ENCODE measurements around the gene ENAH. TPM values are rescaled to one million over a fixed set of nuclear protein-coding genes. Genes with fewer than 3 reads are reported as not detected.

ENAH gene
- polyA plus RNA-seq, 3 donors = 0.12 TPM; not detected in 2

- Mint-ChIP-seq H3K36me3 (no peaks in the 10 kb centered on the region), H3K9me3 (no peaks in the 10 kb centered on the region), H3K27ac (no peak overlapping the region), H3K4me1 (no peaks in the 10 kb centered on the region), H3K27me3 (ENCODE audit: low read depth in 3 of 3) (peaks cover 0 to 3% (median 2%) of the 10 kb centered on the region in 3 donors), H3K4me3 (no peak overlapping the region)
- no peak overlapping the region for H3K4me2 ChIP-seq (replicated peaks; ENCODE audit: extremely low read depth, low read length, poor library complexity, severe bottlenecking)
- no peak for TF ChIP-seq CTCF (IDR thresholded peaks at IDR 0.05)
- H2AFZ ChIP-seq (ENCODE audit: insufficient read depth, low read depth, low read length, poor library complexity, severe bottlenecking) = no peak overlapping the region
- H4K20me1 ChIP-seq (ENCODE audit: insufficient read depth, low read length) = no peaks in the 10 kb centered on the region
- no peak overlapping the region for H3K27ac ChIP-seq (ENCODE audit: low read depth in 1 of 2, low read length in 2 of 2)
- H3K4me3 ChIP-seq (replicated peaks in 1 of 3; ENCODE audit: low read depth in 2 of 3, low read length in 3 of 3) = no peak overlapping the region
- intact Hi-C loops (cut with micrococcal nuclease) = no loop called here
- no peak overlapping the region for H3K9ac ChIP-seq (ENCODE audit: insufficient read depth, low read length, poor library complexity, severe bottlenecking)
- no peaks in the 10 kb centered on the region for H3K4me1 ChIP-seq (ENCODE audit: control insufficient read depth in 1 of 2, insufficient read depth in 2 of 2, low read length in 2 of 2)
- no CpG with 5 or more reads among the region's 1 CpG for WGBS (ENCODE audit: insufficient coverage)
- peaks cover 0 to 2% of the 10 kb centered on the region in 2 donors for H3K27me3 ChIP-seq (ENCODE audit: control insufficient read depth in 2 of 2, insufficient read depth in 2 of 2, low read length in 2 of 2)
- H3K79me2 ChIP-seq (ENCODE audit: insufficient read depth, low read length) = no peaks in the 10 kb centered on the region
- no peaks in the 10 kb centered on the region for H3K36me3 ChIP-seq (replicated peaks in 1 of 2; ENCODE audit: control insufficient read depth in 1 of 2, insufficient read depth in 2 of 2, low read length in 2 of 2)
- DNase-seq = no peak
- no peaks in the 10 kb centered on the region for H3K9me3 ChIP-seq (replicated peaks in 1 of 2; ENCODE audit: control insufficient read depth in 1 of 2, insufficient read depth in 1 of 2, low read length in 2 of 2)
Measured at GRCh38 chr1:225533238-225533637, 119.7 kb downstream of the ENAH start.

- intact Hi-C loops (cut with micrococcal nuclease) = no loop called here
- TF ChIP-seq CTCF (IDR thresholded peaks at IDR 0.05) = no peak
- H3K27me3 ChIP-seq (ENCODE audit: control insufficient read depth in 2 of 2, insufficient read depth in 2 of 2, low read length in 2 of 2) = peaks cover 0 to 2% of the 10 kb centered on the region in 2 donors
- H3K9me3 ChIP-seq (replicated peaks in 1 of 2; ENCODE audit: control insufficient read depth in 1 of 2, insufficient read depth in 1 of 2, low read length in 2 of 2) = no peaks in the 10 kb centered on the region
- H3K9ac ChIP-seq (ENCODE audit: insufficient read depth, low read length, poor library complexity, severe bottlenecking) = no peak overlapping the region
- no peak overlapping the region for H3K27ac Mint-ChIP-seq
- no peak overlapping the region for H3K4me2 ChIP-seq (replicated peaks; ENCODE audit: extremely low read depth, low read length, poor library complexity, severe bottlenecking)
- no peak overlapping the region for H3K27ac ChIP-seq (ENCODE audit: low read depth in 1 of 2, low read length in 2 of 2)
- peaks cover 0 to 3% (median 2%) of the 10 kb centered on the region in 3 donors for H3K27me3 Mint-ChIP-seq (ENCODE audit: low read depth in 3 of 3)
- no peaks in the 10 kb centered on the region for H3K36me3 Mint-ChIP-seq
- no peaks in the 10 kb centered on the region for H3K9me3 Mint-ChIP-seq
- no peaks in the 10 kb centered on the region for H3K79me2 ChIP-seq (ENCODE audit: insufficient read depth, low read length)
- H3K4me1 ChIP-seq (ENCODE audit: control insufficient read depth in 1 of 2, insufficient read depth in 2 of 2, low read length in 2 of 2) = no peaks in the 10 kb centered on the region
- H3K4me3 Mint-ChIP-seq = no peak overlapping the region
- no peak for DNase-seq
- H3K4me3 ChIP-seq (replicated peaks in 1 of 3; ENCODE audit: low read depth in 2 of 3, low read length in 3 of 3) = no peak overlapping the region
- no peaks in the 10 kb centered on the region for H4K20me1 ChIP-seq (ENCODE audit: insufficient read depth, low read length)
- no peak overlapping the region for H2AFZ ChIP-seq (ENCODE audit: insufficient read depth, low read depth, low read length, poor library complexity, severe bottlenecking)
- no peaks in the 10 kb centered on the region for H3K36me3 ChIP-seq (replicated peaks in 1 of 2; ENCODE audit: control insufficient read depth in 1 of 2, insufficient read depth in 2 of 2, low read length in 2 of 2)
- no peaks in the 10 kb centered on the region for H3K4me1 Mint-ChIP-seq
- WGBS (ENCODE audit: insufficient coverage) = no CpG with 5 or more reads among the region's 2 CpGs
Measured at GRCh38 chr1:225532240-225532944, 120.5 kb downstream of the ENAH start.
